AG08396 (cell line): ENCODE measurements around the gene TRUB1.
"Not testable (repeated sequence)": the region's sequence is repeated elsewhere in the genome, so short reads cannot be mapped to it uniquely, and the experiment has no call there.

Experiments
- DNase-seq: peaks from one replicate; pipeline ENCODE4 v3.0.0; 2012; ENCODE audit warnings: low spot score, mixed read lengths

Gene TRUB1

GRCh38 chr10:114937962-114938855, at the start of gene TRUB1:
TSS of gene TRUB1 (plus strand) at chr10:114938195. CDS start at chr10:114938254, 59 bp downstream.
- DNase-seq, result peak; percentile 88

GRCh38 chr10:114893251-114893650, 44.7 kb upstream of the TRUB1 start:
- no peak for DNase-seq

GRCh38 chr10:114894911-114895310, 43.1 kb upstream of the TRUB1 start:
- no peak for DNase-seq

- not testable (repeated sequence) for DNase-seq
Measured at GRCh38 chr10:114897011-114897410, 41.0 kb upstream of the TRUB1 start.

GRCh38 chr10:114897593-114897992, 40.4 kb upstream of the TRUB1 start:
- DNase-seq, result no peak

- DNase-seq, result no peak
Measured at GRCh38 chr10:114899982-114900381, 38.0 kb upstream of the TRUB1 start.

- no peak for DNase-seq
Measured at GRCh38 chr10:114900658-114901057, 37.3 kb upstream of the TRUB1 start.

GRCh38 chr10:114902151-114902550, 35.8 kb upstream of the TRUB1 start:
- no peak for DNase-seq

- no peak for DNase-seq
Measured at GRCh38 chr10:114905450-114905849, 32.5 kb upstream of the TRUB1 start.

GRCh38 chr10:114906981-114907380, 31.0 kb upstream of the TRUB1 start:
- DNase-seq, result no peak

- no peak for DNase-seq
Measured at GRCh38 chr10:114908896-114909295, 29.1 kb upstream of the TRUB1 start.

- DNase-seq, result no peak
Measured at GRCh38 chr10:114911052-114911711, 26.8 kb upstream of the TRUB1 start.

- no peak for DNase-seq
Measured at GRCh38 chr10:114911801-114912469, 26.1 kb upstream of the TRUB1 start.

GRCh38 chr10:114912470-114912859, 25.5 kb upstream of the TRUB1 start:
- no peak for DNase-seq

- DNase-seq, result no peak
Measured at GRCh38 chr10:114914560-114914959, 23.4 kb upstream of the TRUB1 start.

- DNase-seq, result no peak
Measured at GRCh38 chr10:114915294-114915693, 22.7 kb upstream of the TRUB1 start.

GRCh38 chr10:114916653-114917052, 21.3 kb upstream of the TRUB1 start:
- no peak for DNase-seq

GRCh38 chr10:114917459-114917858, 20.5 kb upstream of the TRUB1 start:
- DNase-seq, result no peak

- DNase-seq, result no peak
Measured at GRCh38 chr10:114917927-114918672, 19.9 kb upstream of the TRUB1 start.

GRCh38 chr10:114920459-114920858, 17.5 kb upstream of the TRUB1 start:
- no peak for DNase-seq

- no peak for DNase-seq
Measured at GRCh38 chr10:114922003-114922402, 16.0 kb upstream of the TRUB1 start.

- DNase-seq, result no peak
Measured at GRCh38 chr10:114923551-114923950, 14.4 kb upstream of the TRUB1 start.
